K562 (cell line): Measurements from ENCODE around the gene ANP32B. TPM values are rescaled to one million over a fixed set of nuclear protein-coding genes. Genes with fewer than 3 reads are reported as not detected.
A peak's percentile ranks its signal among the peaks of the same experiment; 100 is the strongest.

Source experiments
- BCLAF1 ChIP-seq, 2 experiments: fragments of 450-650 bp in 1 of 2; IDR thresholded peaks; 2 replicates each; pipeline ENCODE4 v1.6.1; 2011 to 2017; ENCODE audit warnings: low read depth in 2 of 2, antibody characterized with exemption in 1 of 2, borderline replicate concordance in 1 of 2, low read length in 1 of 2, mild to moderate bottlenecking in 1 of 2, mixed read lengths in 1 of 2; ENCODE audit not compliant: control insufficient read depth in 1 of 2
- CREB1 ChIP-seq, 2 experiments: sonication (generic) in 1 of 2; formaldehyde crosslinking in 1 of 2; IDR thresholded peaks; 2 replicates each; pipeline versions ENCODE4 v1.6.1 to v1.8.0; 2012 to 2022; ENCODE audit warnings: inconsistent platforms in 1 of 2, mild to moderate bottlenecking in 1 of 2, missing genetic modification reagents in 1 of 2, moderate library complexity in 1 of 2
- E2F6 ChIP-seq, 2 experiments: IDR thresholded peaks; 2 replicates each; pipeline ENCODE4 v1.6.1; 2011; ENCODE audit warnings: borderline replicate concordance in 1 of 2, control low read depth in 1 of 2, low read depth in 1 of 2, low read length in 1 of 2, mild to moderate bottlenecking in 1 of 2, mixed read lengths in 1 of 2, moderate library complexity in 1 of 2; ENCODE audit not compliant: insufficient read depth in 1 of 2, insufficient read length in 1 of 2, poor library complexity in 1 of 2, severe bottlenecking in 1 of 2; ENCODE audit errors: extremely low read depth in 1 of 2
- ELF2 ChIP-seq: fragments of 250-450 bp; sonication (Bioruptor Pico); IDR thresholded peaks from 2 replicates; pipeline ENCODE4 v1.5.0; 2021; ENCODE audit warnings: mild to moderate bottlenecking
- GABPA ChIP-seq: fragments of 200-800 bp; sonication (Bioruptor generic); conservative IDR thresholded peaks from 2 replicates; pipeline ENCODE4 v1.6.1; 2016; ENCODE audit warnings: low read depth, missing genetic modification characterization, missing compliant biosample characterization
- HDAC2 ChIP-seq: fragments of 450-650 bp; IDR thresholded peaks from 2 replicates; pipeline ENCODE4 v1.6.1; 2016; ENCODE audit warnings: mild to moderate bottlenecking
- HMG20A ChIP-seq: fragments of 450-650 bp; formaldehyde crosslinking; conservative IDR thresholded peaks from 2 replicates; pipeline ENCODE4 v1.4.0; 2020; ENCODE audit warnings: mild to moderate bottlenecking, mixed read lengths
- MTF1 ChIP-seq: fragments of 250-450 bp; sonication (Bioruptor Pico); IDR thresholded peaks from 2 replicates; pipeline ENCODE4 v1.9.0; 2021; ENCODE audit warnings: moderate library complexity, mild to moderate bottlenecking, inconsistent platforms, borderline replicate concordance
- NR2C1 ChIP-seq, 2 experiments: fragments of 450-650 bp; IDR thresholded peaks; 2 replicates each; pipeline ENCODE4 v1.6.1; 2017; ENCODE audit warnings: mild to moderate bottlenecking in 2 of 2, antibody characterized with exemption in 1 of 2, inconsistent platforms in 1 of 2, missing compliant biosample characterization in 1 of 2, missing genetic modification characterization in 1 of 2
- PCBP1 ChIP-seq: fragments of 200-400 bp; formaldehyde crosslinking; IDR thresholded peaks from 2 replicates; pipeline ENCODE4 v1.6.1; 2018; ENCODE audit warnings: mild to moderate bottlenecking, low read depth, low read length; ENCODE audit not compliant: poor library complexity, severe bottlenecking
- PHF8 ChIP-seq: fragments of 200-600 bp; sonication (generic); IDR thresholded peaks from 2 replicates; pipeline ENCODE4 v1.6.1; 2012; ENCODE audit warnings: mixed run types, mild to moderate bottlenecking, inconsistent platforms, low read length, moderate library complexity, borderline replicate concordance
- POLR2AphosphoS5 ChIP-seq: IDR thresholded peaks from 2 replicates; pipeline ENCODE4 v1.6.1; 2011; ENCODE audit warnings: mild to moderate bottlenecking, low read depth, low read length, moderate library complexity; ENCODE audit not compliant: control insufficient read depth, insufficient read depth
- PPARD ChIP-seq: fragments of 250-450 bp; sonication (Bioruptor Pico); IDR thresholded peaks from 2 replicates; pipeline ENCODE4 v1.8.0; 2022; ENCODE audit warnings: inconsistent platforms, mild to moderate bottlenecking, moderate library complexity
- SIX5 ChIP-seq, 2 experiments: IDR thresholded peaks; 2 replicates each; pipeline ENCODE4 v1.6.1; 2011; ENCODE audit warnings: low read length in 2 of 2, borderline replicate concordance in 1 of 2, low read depth in 1 of 2, mild to moderate bottlenecking in 1 of 2, moderate library complexity in 1 of 2; ENCODE audit not compliant: insufficient read depth in 1 of 2
- THAP7 ChIP-seq: fragments of 250-450 bp; sonication (Bioruptor Pico); IDR thresholded peaks from 2 replicates; pipeline ENCODE4 v1.5.0; 2021
- ZC3H4 ChIP-seq: sonication (generic); formaldehyde crosslinking; IDR thresholded peaks from 2 replicates; pipeline ENCODE4 v1.9.0; 2021; ENCODE audit warnings: missing genetic modification reagents, borderline replicate concordance
- ZNF134 ChIP-seq: fragments of 250-450 bp; sonication (Bioruptor Pico); conservative IDR thresholded peaks from 2 replicates; pipeline ENCODE4 v1.4.0; 2020
- ZNF24 ChIP-seq: fragments of 450-650 bp; IDR thresholded peaks from 2 replicates; pipeline ENCODE4 v1.6.1; 2016
- ZNF655 ChIP-seq: fragments of 250-450 bp; sonication (Bioruptor Pico); IDR thresholded peaks from 2 replicates; pipeline ENCODE4 v1.5.0; 2021
- polyA plus RNA-seq, 8 experiments: library from polyadenylated mRNA; depleted of rRNA in 4 of 8; stranded (reverse) in 5 of 8; unstranded in 3 of 8; fragments of >200 nt; fragmentation: Nextera tagmentation in 2 of 8; fragmentation: Illumina TruSeq in 1 of 8; extraction: Ambion mirVana in 2 of 8; extraction: Trizol in 1 of 8; gene quantifications; 2 replicates each; pipeline versions ENCODE4 v1.2.1 to v1.2.3, GENCODE V29; 2011 to 2014; ENCODE audit warnings: inconsistent platforms in 1 of 8, missing spikeins in 1 of 8
- total RNA-seq, 7 experiments: library from RNA; depleted of rRNA in 6 of 7; stranded (reverse); fragments of >200 nt in 6 of 7; fragmentation: Illumina TruSeq in 2 of 7; extraction: Trizol in 2 of 7; gene quantifications; 2 replicates each; pipeline versions ENCODE4 v1.2.1 to v1.2.3, GENCODE V29; 2011 to 2021; ENCODE audit warnings: low replicate concordance in 1 of 7

The ANP32B gene
- total and polyA plus RNA-seq, 9 of the 15 experiments (the other 6 are each of a cell fraction or from before 2014, with no cell fraction given) = 68.9 to 815 (median 141) TPM

- TF ChIP-seq E2F6 (IDR thresholded peaks at IDR 0.05; ENCODE audit: borderline replicate concordance in 1 of 2, extremely low read depth in 1 of 2, insufficient read depth in 1 of 2, insufficient read length in 1 of 2, low read depth in 1 of 2, low read length in 1 of 2, poor library complexity in 1 of 2, severe bottlenecking in 1 of 2) (peak; percentile 66 to 73), CREB1 (IDR thresholded peaks at IDR 0.05) (0 out of 2 replicates have a peak, but pooled peaks have one; percentile 64), CREB1 (CRISPR knock-in tag; IDR thresholded peaks at IDR 0.05) (peak; percentile 35; the same call in 1 of the 2 replicates), ELF2 (CRISPR knock-in tag) (no peak), PPARD (CRISPR knock-in tag) (no peak), PHF8 (peak; percentile 92; the same call in 1 of the 2 replicates), GABPA (tag) (no peak), POLR2AphosphoS5 (peak; percentile 69; the same call in 1 of the 2 replicates), ZNF24 (no peak), THAP7 (CRISPR knock-in tag) (0 out of 2 replicates have a peak, but pooled peaks have one; percentile 11), ZC3H4 (CRISPR knock-in tag) (peak; percentile 81; the same call in 1 of the 2 replicates), HMG20A (no peak), ZNF655 (CRISPR knock-in tag) (no peak), PCBP1 (peak; percentile 30), BCLAF1 (IDR thresholded peaks at IDR 0.05; ENCODE audit: borderline replicate concordance in 1 of 2, control insufficient read depth in 1 of 2, low read depth in 2 of 2, low read length in 1 of 2) (no peak), HDAC2 (no peak), ZNF134 (no peak), SIX5 (IDR thresholded peaks at IDR 0.05; ENCODE audit: borderline replicate concordance in 1 of 2, insufficient read depth in 1 of 2, low read depth in 1 of 2, low read length in 2 of 2) (no peak), NR2C1 (IDR thresholded peaks at IDR 0.05) (no peak), NR2C1 (tag; IDR thresholded peaks at IDR 0.05) (no peak), MTF1 (CRISPR knock-in tag) (no peak)
These were observed 73.4 kb downstream of the ANP32B start, which contains the start of gene NANS (continued) for GRCh38 chr9:98056269-98057137.
